Fibroblast of skin of right quadriceps (primary cell): ENCODE data around the gene MGAT5B.
"Not testable (repeated sequence)": the region's sequence is repeated elsewhere in the genome, so short reads cannot be mapped to it uniquely, and the experiment has no call there.

Experiments used
- DNase-seq: peaks from one replicate; pipeline ENCODE4 v3.0.0-alpha.2; 2013

The MGAT5B gene

GRCh38 chr17:76868176-76868668 is at the start of gene MGAT5B:
MGAT5B (plus strand) TSS chr17:76868404; CDS start chr17:76869030, 626 bp downstream.
- DNase-seq, result peak; percentile 70

- DNase-seq, result no peak
Observed at GRCh38 chr17:76820039-76820438, 48.2 kb upstream of the MGAT5B start.

GRCh38 chr17:76820561-76820960 is 47.6 kb upstream of the MGAT5B start:
- no peak for DNase-seq

GRCh38 chr17:76822184-76822778 is 45.9 kb upstream of the MGAT5B start:
- DNase-seq, result no peak

GRCh38 chr17:76824093-76824492 is 44.1 kb upstream of the MGAT5B start:
- no peak for DNase-seq

- DNase-seq, result no peak
Observed at GRCh38 chr17:76826330-76827068, 41.7 kb upstream of the MGAT5B start.

- no peak for DNase-seq
Observed at GRCh38 chr17:76827736-76828135, 40.5 kb upstream of the MGAT5B start.

GRCh38 chr17:76830987-76831715 is 37.1 kb upstream of the MGAT5B start:
- DNase-seq, result no peak

- DNase-seq, result no peak
Observed at GRCh38 chr17:76833034-76833644, 35.1 kb upstream of the MGAT5B start.

- no peak for DNase-seq
Observed at GRCh38 chr17:76833747-76834146, 34.5 kb upstream of the MGAT5B start.

- no peak for DNase-seq
Observed at GRCh38 chr17:76834870-76835269, 33.3 kb upstream of the MGAT5B start.

- DNase-seq, result no peak
Observed at GRCh38 chr17:76840443-76840767, 27.8 kb upstream of the MGAT5B start.

GRCh38 chr17:76840884-76841775 is 27.1 kb upstream of the MGAT5B start:
- no peak for DNase-seq

GRCh38 chr17:76841776-76842405 is 26.3 kb upstream of the MGAT5B start:
- DNase-seq, result no peak

- not testable (repeated sequence) for DNase-seq
Observed at GRCh38 chr17:76843068-76843467, 25.1 kb upstream of the MGAT5B start.

GRCh38 chr17:76843703-76844484 is 24.3 kb upstream of the MGAT5B start:
- no peak for DNase-seq

GRCh38 chr17:76844485-76844829 is 23.7 kb upstream of the MGAT5B start:
- DNase-seq, result no peak

GRCh38 chr17:76844846-76845245 is 23.4 kb upstream of the MGAT5B start:
- no peak for DNase-seq

GRCh38 chr17:76845541-76846017 is 22.6 kb upstream of the MGAT5B start:
- DNase-seq, result no peak

- DNase-seq, result no peak
Observed at GRCh38 chr17:76847031-76847430, 21.2 kb upstream of the MGAT5B start.

GRCh38 chr17:76848670-76849069 is 19.5 kb upstream of the MGAT5B start:
- no peak for DNase-seq
